GM23338 (cell line): ENCODE measurements around the gene SEC14L1. TPM values are rescaled to one million over a fixed set of nuclear protein-coding genes. Genes with fewer than 3 reads are reported as not detected.

Source experiments
- ATAC-seq: fragments of 200-7000 bp; cut with Tn5 transposase; 3 replicates; pipeline ENCODE4 v1.9.1; 2020
- DNase-seq: peaks from one replicate; pipeline ENCODE4 v3.0.0-alpha.2; 2015; ENCODE audit warnings: low spot score
- H2AFZ ChIP-seq: fragments of 200-600 bp; sonication (generic); 2 replicates; pipeline ENCODE4 v1.8.0; 2016; ENCODE audit warnings: antibody characterized with exemption, mild to moderate bottlenecking, moderate library complexity
- H3F3A ChIP-seq: fragments of 200-600 bp; sonication (generic); replicated peaks from 2 replicates; pipeline ENCODE4 v1.8.0; 2017; ENCODE audit warnings: antibody characterized with exemption, mixed run types, low read depth
- H3K27ac ChIP-seq: fragments of 200-600 bp; sonication (generic); 2 replicates; pipeline ENCODE4 v1.6.1; 2016; ENCODE audit warnings: low read depth
- H3K27me3 ChIP-seq: fragments of 200-600 bp; sonication (generic); 2 replicates; pipeline ENCODE4 v1.8.0; 2016; ENCODE audit warnings: mild to moderate bottlenecking, mixed run types, moderate library complexity; ENCODE audit not compliant: insufficient read depth
- H3K36me3 ChIP-seq: fragments of 200-600 bp; sonication (generic); 2 replicates; pipeline ENCODE4 v1.8.0; 2016; ENCODE audit warnings: mild to moderate bottlenecking; ENCODE audit not compliant: insufficient read depth
- H3K4me1 ChIP-seq: fragments of 200-600 bp; sonication (generic); 2 replicates; pipeline ENCODE4 v1.8.0; 2016; ENCODE audit warnings: mild to moderate bottlenecking, moderate library complexity; ENCODE audit not compliant: insufficient read depth
- H3K4me2 ChIP-seq: fragments of 200-600 bp; sonication (generic); 2 replicates; pipeline ENCODE4 v1.7.1; 2017; ENCODE audit warnings: mixed run types
- H3K4me3 ChIP-seq: fragments of 200-600 bp; sonication (generic); 2 replicates; pipeline ENCODE4 v1.6.1; 2016; ENCODE audit warnings: mixed run types
- H3K79me2 ChIP-seq: fragments of 200-600 bp; sonication (generic); replicated peaks from 2 replicates; pipeline ENCODE4 v1.8.0; 2017; ENCODE audit warnings: mild to moderate bottlenecking; ENCODE audit not compliant: insufficient read depth
- H3K9me2 ChIP-seq: fragments of 200-600 bp; sonication (generic); 2 replicates; pipeline ENCODE4 v1.8.0; 2017; ENCODE audit not compliant: insufficient read depth
- H4K20me1 ChIP-seq: fragments of 200-600 bp; sonication (generic); replicated peaks from 2 replicates; pipeline ENCODE4 v1.8.0; 2017; ENCODE audit warnings: mild to moderate bottlenecking; ENCODE audit not compliant: insufficient read depth
- H3K27ac Mint-ChIP-seq: 2 replicates; pipeline ENCODE4 v1.8.0; 2020; ENCODE audit warnings: inconsistent platforms, mild to moderate bottlenecking, moderate library complexity, mixed read lengths
- H3K27me3 Mint-ChIP-seq: 3 replicates; pipeline ENCODE4 v1.8.0; 2022; ENCODE audit warnings: low read depth, mild to moderate bottlenecking, moderate library complexity, mixed read lengths, inconsistent platforms; ENCODE audit not compliant: insufficient read depth, poor library complexity
- H3K36me3 Mint-ChIP-seq: 3 replicates; pipeline ENCODE4 v1.8.0; 2021; ENCODE audit warnings: low read depth, mild to moderate bottlenecking, inconsistent platforms, moderate library complexity, mixed read lengths
- H3K4me1 Mint-ChIP-seq: 3 replicates; pipeline ENCODE4 v1.8.0; 2020; ENCODE audit warnings: mild to moderate bottlenecking, inconsistent platforms, mixed read lengths
- H3K4me3 Mint-ChIP-seq: 3 replicates; pipeline ENCODE4 v1.8.0; 2021; ENCODE audit warnings: moderate library complexity, mild to moderate bottlenecking, inconsistent platforms, mixed read lengths
- H3K9me3 Mint-ChIP-seq: 3 replicates; pipeline ENCODE4 v1.8.0; 2020; ENCODE audit warnings: moderate library complexity, mild to moderate bottlenecking, inconsistent platforms, mixed read lengths
- CREB1 ChIP-seq: fragments of 250-450 bp; sonication (Bioruptor Pico); IDR thresholded peaks from 2 replicates; pipeline ENCODE4 v1.5.0; 2020; ENCODE audit warnings: low read depth, mild to moderate bottlenecking, moderate library complexity
- CTCF ChIP-seq, 2 experiments: fragments of 200-600 bp in 1 of 2; sonication (generic) in 1 of 2; conservative IDR thresholded peaks; 2 replicates each; pipeline versions ENCODE4 v1.5.1 to v1.6.1; 2016 to 2017; ENCODE audit warnings: antibody characterized with exemption in 2 of 2, low read depth in 2 of 2, mild to moderate bottlenecking in 2 of 2, moderate library complexity in 1 of 2
- JUNB ChIP-seq: IDR thresholded peaks from one replicate; pipeline ENCODE4 v1.6.1; 2016; ENCODE audit warnings: antibody characterized with exemption; ENCODE audit not compliant: unreplicated experiment
- NANOG ChIP-seq: IDR thresholded peaks from 2 replicates; pipeline ENCODE4 v1.6.1; 2016; ENCODE audit warnings: antibody characterized with exemption, borderline replicate concordance
- POLR2AphosphoS5 ChIP-seq: IDR thresholded peaks from 2 replicates; pipeline ENCODE4 v1.6.1; 2016; ENCODE audit warnings: antibody characterized with exemption, low read depth
- REST ChIP-seq: IDR thresholded peaks from one replicate; pipeline ENCODE4 v1.6.1; 2018; ENCODE audit warnings: antibody characterized with exemption; ENCODE audit not compliant: unreplicated experiment
- STAT1 ChIP-seq: IDR thresholded peaks from one replicate; pipeline ENCODE4 v1.6.1; 2016; ENCODE audit warnings: antibody characterized with exemption; ENCODE audit not compliant: unreplicated experiment
- ZNF114 ChIP-seq: fragments of 250-450 bp; sonication (Bioruptor Pico); IDR thresholded peaks from 2 replicates; pipeline ENCODE4 v1.5.0; 2020; ENCODE audit warnings: mild to moderate bottlenecking, moderate library complexity
- ZNF331 ChIP-seq: fragments of 250-450 bp; sonication (Bioruptor Pico); IDR thresholded peaks from 2 replicates; pipeline ENCODE4 v1.5.0; 2020; ENCODE audit warnings: low read depth, mild to moderate bottlenecking, moderate library complexity
- polyA plus RNA-seq: library from polyadenylated mRNA; unstranded; fragments of >200 nt; fragmentation: Nextera tagmentation; extraction: Ambion mirVana; gene quantifications from 2 replicates; pipeline ENCODE4 v1.2.1, GENCODE V29; 2016
- total RNA-seq: library from RNA; depleted of rRNA; stranded (reverse); fragments of >200 nt; shearing (Covaris generic); gene quantifications from 2 replicates; pipeline ENCODE4 v1.2.3, GENCODE V29; 2014
- TF ChIP-seq, protein P1 (sequence below): IDR thresholded peaks from 2 replicates; pipeline ENCODE4 v1.6.1; 2016; ENCODE audit warnings: antibody characterized with exemption
- TF ChIP-seq, protein P2 (sequence below): fragments of 250-450 bp; sonication (Bioruptor Pico); IDR thresholded peaks from 2 replicates; pipeline ENCODE4 v1.5.0; 2020; ENCODE audit warnings: mild to moderate bottlenecking, moderate library complexity

Gene SEC14L1
- total and polyA plus RNA-seq, 2 experiments from 2014 or later, result 26.8 to 54.8 TPM

DNA sequence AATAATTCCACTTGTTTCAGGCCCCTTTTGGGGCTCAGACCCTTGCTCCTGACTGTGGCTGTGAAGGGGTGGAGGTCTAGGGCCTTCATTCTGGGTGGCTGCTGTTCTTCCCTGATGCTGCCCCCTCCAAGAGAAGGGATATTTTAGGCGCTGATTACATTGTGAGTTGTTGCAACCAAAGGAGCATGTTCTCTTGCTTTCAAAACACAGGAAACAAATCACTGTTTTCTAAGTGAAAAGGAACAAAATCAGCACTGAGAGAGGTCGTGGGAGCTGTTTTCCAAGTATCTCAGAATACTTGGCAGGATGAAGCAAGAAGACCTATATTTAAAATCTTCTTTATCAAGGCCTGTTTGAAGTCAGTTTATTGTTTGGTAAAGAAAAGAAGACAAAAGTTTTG, 25.3 kb upstream of the SEC14L1 start (continued):
- TF ChIP-seq CTCF (conservative IDR thresholded peaks at IDR 0.05; ENCODE audit: low read depth in 2 of 2), result no peak
- TF ChIP-seq STAT1, result no peak
- TF ChIP-seq ZNF331 (CRISPR knock-in tag), result no peak
- TF ChIP-seq ZNF114 (CRISPR knock-in tag), result no peak
- TF ChIP-seq CREB1 (CRISPR knock-in tag), result no peak
- TF ChIP-seq REST, result no peak
- TF ChIP-seq, protein P1, sequence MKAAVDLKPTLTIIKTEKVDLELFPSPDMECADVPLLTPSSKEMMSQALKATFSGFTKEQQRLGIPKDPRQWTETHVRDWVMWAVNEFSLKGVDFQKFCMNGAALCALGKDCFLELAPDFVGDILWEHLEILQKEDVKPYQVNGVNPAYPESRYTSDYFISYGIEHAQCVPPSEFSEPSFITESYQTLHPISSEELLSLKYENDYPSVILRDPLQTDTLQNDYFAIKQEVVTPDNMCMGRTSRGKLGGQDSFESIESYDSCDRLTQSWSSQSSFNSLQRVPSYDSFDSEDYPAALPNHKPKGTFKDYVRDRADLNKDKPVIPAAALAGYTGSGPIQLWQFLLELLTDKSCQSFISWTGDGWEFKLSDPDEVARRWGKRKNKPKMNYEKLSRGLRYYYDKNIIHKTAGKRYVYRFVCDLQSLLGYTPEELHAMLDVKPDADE, result no peak
- TF ChIP-seq NANOG, result no peak
- TF ChIP-seq POLR2AphosphoS5, result no peak

- H3K36me3 ChIP-seq, result no peaks in the 10 kb centered on the region
- no peaks in the 10 kb centered on the region for H3F3A ChIP-seq
- H3K27me3 ChIP-seq, result no peaks in the 10 kb centered on the region
- H2AFZ ChIP-seq, result no peak overlapping the region
- no peak for DNase-seq
- Mint-ChIP-seq H3K36me3 (no peaks in the 10 kb centered on the region), H3K27ac (no peak overlapping the region), H3K4me1 (no peaks in the 10 kb centered on the region; the same call in 2 of the 3 replicates), H3K9me3 (no peaks in the 10 kb centered on the region), H3K27me3 (peaks cover 6% of the 10 kb centered on the region), H3K4me3 (no peak overlapping the region)
- H3K9me2 ChIP-seq, result no peaks in the 10 kb centered on the region
- H3K79me2 ChIP-seq, result no peaks in the 10 kb centered on the region
- no peak overlapping the region for H3K4me3 ChIP-seq
- no peaks in the 10 kb centered on the region for H3K4me1 ChIP-seq
- H3K4me2 ChIP-seq, result no peak overlapping the region
- ATAC-seq, result no peak
- no peaks in the 10 kb centered on the region for H4K20me1 ChIP-seq
- H3K27ac ChIP-seq, result no peak overlapping the region
- TF ChIP-seq ZNF331 (CRISPR knock-in tag) (no peak), JUNB (no peak), CREB1 (CRISPR knock-in tag) (no peak), CTCF (conservative IDR thresholded peaks at IDR 0.05; ENCODE audit: low read depth in 2 of 2) (no peak)
- TF ChIP-seq, protein P2, sequence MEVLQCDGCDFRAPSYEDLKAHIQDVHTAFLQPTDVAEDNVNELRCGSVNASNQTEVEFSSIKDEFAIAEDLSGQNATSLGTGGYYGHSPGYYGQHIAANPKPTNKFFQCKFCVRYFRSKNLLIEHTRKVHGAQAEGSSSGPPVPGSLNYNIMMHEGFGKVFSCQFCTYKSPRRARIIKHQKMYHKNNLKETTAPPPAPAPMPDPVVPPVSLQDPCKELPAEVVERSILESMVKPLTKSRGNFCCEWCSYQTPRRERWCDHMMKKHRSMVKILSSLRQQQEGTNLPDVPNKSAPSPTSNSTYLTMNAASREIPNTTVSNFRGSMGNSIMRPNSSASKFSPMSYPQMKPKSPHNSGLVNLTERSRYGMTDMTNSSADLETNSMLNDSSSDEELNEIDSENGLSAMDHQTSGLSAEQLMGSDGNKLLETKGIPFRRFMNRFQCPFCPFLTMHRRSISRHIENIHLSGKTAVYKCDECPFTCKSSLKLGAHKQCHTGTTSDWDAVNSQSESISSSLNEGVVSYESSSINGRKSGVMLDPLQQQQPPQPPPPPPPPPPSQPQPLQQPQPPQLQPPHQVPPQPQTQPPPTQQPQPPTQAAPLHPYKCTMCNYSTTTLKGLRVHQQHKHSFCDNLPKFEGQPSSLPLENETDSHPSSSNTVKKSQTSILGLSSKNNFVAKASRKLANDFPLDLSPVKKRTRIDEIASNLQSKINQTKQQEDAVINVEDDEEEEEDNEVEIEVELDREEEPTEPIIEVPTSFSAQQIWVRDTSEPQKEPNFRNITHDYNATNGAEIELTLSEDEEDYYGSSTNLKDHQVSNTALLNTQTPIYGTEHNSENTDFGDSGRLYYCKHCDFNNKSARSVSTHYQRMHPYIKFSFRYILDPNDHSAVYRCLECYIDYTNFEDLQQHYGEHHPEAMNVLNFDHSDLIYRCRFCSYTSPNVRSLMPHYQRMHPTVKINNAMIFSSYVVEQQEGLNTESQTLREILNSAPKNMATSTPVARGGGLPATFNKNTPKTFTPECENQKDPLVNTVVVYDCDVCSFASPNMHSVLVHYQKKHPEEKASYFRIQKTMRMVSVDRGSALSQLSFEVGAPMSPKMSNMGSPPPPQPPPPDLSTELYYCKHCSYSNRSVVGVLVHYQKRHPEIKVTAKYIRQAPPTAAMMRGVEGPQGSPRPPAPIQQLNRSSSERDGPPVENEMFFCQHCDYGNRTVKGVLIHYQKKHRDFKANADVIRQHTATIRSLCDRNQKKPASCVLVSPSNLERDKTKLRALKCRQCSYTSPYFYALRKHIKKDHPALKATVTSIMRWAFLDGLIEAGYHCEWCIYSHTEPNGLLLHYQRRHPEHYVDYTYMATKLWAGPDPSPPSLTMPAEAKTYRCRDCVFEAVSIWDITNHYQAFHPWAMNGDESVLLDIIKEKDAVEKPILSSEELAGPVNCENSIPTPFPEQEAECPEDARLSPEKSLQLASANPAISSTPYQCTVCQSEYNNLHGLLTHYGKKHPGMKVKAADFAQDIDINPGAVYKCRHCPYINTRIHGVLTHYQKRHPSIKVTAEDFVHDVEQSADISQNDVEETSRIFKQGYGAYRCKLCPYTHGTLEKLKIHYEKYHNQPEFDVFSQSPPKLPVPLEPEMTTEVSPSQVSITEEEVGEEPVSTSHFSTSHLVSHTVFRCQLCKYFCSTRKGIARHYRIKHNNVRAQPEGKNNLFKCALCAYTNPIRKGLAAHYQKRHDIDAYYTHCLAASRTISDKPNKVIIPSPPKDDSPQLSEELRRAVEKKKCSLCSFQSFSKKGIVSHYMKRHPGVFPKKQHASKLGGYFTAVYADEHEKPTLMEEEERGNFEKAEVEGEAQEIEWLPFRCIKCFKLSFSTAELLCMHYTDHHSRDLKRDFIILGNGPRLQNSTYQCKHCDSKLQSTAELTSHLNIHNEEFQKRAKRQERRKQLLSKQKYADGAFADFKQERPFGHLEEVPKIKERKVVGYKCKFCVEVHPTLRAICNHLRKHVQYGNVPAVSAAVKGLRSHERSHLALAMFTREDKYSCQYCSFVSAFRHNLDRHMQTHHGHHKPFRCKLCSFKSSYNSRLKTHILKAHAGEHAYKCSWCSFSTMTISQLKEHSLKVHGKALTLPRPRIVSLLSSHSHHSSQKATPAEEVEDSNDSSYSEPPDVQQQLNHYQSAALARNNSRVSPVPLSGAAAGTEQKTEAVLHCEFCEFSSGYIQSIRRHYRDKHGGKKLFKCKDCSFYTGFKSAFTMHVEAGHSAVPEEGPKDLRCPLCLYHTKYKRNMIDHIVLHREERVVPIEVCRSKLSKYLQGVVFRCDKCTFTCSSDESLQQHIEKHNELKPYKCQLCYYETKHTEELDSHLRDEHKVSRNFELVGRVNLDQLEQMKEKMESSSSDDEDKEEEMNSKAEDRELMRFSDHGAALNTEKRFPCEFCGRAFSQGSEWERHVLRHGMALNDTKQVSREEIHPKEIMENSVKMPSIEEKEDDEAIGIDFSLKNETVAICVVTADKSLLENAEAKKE (CRISPR knock-in tag), result no peak
Measured at GRCh38 chr17:77115947-77116346, 24.8 kb upstream of the SEC14L1 start.
